NCI-H2081 (cell line): ENCODE results near the gene TTC9B.

Source experiments
- DNase-seq, 2 experiments: peaks; one replicate each; lab custom pipeline; 2025; lab: John Stamatoyannopoulos, UW

Gene TTC9B

GRCh38 chr19:40247735-40248262, 29.6 kb upstream of the TTC9B start:
- DNase-seq, result no peak

- DNase-seq, result no peak
Measured at GRCh38 chr19:40247178-40247577, 29.0 kb upstream of the TTC9B start.

DNA sequence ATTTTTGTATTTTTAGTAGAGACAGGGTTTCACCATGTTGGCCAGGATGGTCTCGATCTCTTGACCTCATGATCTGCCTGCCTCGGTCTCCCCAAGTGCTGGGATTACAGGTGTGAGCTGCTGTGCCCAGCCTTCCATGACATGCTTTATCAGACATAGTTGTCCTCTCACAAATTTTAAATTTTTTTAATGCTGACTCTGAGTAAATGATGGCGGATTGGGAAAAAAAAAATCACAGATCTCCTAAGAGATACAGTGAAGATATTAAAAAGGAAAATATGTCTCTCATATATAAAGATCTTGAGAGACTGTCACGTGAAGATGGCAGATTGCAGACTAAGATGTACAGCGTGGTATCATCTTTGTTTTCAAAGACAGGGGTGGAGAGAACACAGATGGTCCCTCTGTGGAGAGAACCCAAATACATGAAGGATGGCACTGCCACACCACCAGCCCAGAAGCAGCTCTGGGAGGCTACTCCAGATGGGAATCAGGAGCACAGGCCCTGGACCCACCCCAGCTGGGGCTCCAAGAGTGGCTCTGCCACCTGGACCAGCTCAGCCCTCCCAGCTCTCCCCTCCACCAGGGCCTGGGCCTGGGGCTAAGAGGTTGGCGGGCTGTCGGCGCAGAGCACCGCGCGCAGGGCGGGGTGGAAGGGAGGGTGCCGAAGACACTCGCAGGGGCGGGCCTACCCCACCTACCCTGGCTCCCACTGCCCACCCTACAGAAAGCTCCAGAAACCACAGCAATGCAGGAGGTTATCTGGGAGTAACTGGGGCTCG, 28.3 kb upstream of the TTC9B start:
- DNase-seq, result no peak

DNA sequence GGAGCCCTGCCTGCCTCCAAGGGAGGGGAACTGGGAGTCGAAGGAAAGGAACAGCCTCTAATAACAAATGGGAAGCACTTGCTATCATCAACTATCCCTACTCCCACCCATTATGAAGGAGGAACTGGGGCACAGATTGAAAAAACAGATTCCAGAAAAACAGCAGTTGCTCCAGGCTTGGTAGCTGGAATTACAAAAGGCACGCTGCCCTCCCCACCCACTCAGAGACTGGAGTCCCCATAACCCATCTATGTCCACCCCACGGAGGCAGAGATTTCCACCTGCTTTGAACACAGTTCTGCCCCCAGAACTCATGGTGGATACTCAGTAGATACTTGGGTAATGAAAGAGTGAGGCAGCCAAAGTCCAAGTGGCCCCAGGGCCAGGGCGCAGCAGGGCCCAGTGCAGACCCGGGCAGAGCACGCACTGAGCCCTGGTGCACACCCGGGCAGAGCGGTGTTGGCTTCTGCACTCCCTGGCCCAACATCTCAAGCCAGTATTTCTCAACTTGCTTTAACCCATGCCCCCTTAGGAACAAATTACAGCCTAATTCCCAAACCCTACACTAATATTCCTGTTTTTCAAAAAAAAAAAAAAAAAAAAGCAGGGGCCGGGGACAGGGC, 27.4 kb upstream of the TTC9B start:
- DNase-seq, result no peak

DNA sequence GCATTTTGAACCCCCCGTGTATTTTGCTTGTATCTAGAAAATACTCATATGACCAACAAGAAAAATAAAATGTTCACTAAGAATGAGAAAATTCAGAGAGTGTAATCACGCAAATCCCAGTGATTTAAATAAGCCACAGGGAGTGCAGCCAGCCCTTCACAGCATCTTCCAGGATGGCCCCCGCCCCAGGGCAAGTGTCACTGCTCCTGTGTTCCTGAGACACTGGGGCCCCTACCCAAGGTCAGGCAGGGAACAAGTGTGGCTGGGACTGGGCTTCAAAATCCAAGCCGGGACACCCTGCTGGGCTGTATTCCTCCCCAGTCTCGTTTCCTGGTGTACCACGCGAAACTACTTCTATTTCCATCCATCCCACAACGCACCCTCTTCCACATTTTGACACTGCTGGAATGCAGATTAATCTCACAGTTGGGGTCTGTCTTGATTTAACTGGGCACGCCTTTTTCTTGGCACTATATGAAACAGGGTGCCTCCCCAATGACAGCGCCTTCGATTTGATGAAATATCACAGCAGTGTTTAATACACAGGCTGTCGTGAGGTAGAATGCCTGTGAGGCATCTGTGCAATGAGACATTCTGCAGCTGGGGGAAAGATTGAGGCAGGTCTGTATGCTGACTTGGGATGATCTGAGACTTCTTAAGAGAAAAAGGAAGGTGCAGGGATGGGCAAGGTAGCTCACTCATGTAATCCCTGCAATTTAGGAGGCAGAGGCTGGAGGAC, 26.6 kb upstream of the TTC9B start:
- no peak for DNase-seq

DNA sequence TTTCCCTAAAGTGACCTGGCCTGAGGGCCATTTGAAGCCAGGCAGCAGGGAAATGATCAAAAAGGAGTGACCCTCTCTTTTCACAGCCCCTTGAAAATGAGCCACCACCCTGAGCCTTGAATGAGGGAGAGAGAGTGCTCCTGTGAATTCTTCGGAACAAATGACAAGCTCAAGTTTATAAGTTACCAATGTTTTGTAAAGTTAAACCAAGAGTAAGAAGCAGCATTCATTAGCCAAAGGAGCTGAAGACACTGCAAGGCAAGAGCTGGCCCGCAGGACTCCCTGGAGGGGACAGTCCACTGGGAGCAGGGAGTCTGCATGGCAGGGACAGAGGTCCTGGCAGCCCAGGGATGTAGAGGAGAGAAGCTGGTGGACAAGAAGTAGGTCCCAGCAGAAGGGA, 25.0 kb upstream of the TTC9B start:
- DNase-seq, result no peak

- no peak for DNase-seq
Measured at GRCh38 chr19:40242480-40242879, 24.3 kb upstream of the TTC9B start.

DNA sequence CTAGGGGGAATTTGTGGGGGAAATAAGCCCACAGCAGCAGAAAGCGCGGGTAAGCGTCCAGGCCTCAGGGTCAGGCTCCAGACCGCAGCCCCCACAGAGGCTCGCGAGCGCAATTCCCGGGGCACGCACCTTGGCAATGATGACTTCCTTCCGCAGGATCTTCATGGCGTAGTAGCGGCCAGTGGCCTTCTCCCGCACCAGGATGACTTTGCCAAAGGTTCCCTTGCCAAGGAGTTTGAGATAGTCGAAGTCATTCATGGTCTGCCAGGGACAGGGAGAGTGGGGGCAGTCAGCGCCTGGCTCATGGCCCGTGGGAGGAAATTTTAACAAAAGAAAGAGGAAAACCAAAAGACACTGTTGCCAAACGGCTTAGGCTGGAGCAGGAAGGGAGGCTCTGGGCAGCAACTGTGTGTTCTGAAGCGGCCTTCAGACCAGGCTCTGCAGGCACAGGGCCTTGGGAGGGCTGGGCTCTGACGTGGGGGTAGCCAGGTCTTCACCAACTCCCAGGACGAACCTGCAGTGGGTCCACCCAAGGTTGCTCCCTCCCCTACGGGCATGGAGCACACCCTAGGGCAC, 23.7 kb upstream of the TTC9B start:
- DNase-seq, result no peak

DNA sequence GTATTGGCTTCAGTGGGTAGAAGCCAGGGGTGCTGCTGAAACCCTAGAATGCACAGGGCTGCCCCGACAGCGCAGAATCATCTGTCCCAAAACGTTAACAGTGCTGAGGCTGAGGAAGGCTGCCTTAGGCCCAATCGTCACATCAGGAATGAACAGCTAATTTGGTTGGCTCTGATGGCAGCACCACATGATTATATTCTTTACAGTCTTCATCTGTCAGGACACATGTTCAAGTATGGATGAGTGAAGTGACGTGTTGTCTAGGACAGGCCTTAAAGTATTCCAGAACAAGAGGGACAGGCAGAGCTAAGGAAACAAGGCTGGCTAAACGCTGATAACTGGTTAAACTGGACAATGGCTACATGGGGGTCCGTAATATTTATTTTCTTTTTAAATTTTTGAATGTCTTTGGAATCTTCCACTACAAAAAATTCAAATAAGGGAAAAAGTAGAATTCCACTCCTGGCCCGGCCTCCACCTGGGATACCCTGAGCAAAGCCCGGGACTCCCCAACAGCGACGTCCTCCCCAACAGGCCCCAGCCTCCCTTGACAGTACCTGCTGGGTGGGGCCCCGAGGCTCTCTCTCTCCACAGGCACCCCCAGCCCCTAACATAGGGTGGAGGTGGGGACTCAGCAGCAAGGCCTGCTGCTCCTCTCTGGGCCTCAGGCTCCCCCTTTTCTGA, 23.1 kb upstream of the TTC9B start:
- no peak for DNase-seq

- no peak for DNase-seq
Measured at GRCh38 chr19:40240332-40240731, 22.1 kb upstream of the TTC9B start.

DNA sequence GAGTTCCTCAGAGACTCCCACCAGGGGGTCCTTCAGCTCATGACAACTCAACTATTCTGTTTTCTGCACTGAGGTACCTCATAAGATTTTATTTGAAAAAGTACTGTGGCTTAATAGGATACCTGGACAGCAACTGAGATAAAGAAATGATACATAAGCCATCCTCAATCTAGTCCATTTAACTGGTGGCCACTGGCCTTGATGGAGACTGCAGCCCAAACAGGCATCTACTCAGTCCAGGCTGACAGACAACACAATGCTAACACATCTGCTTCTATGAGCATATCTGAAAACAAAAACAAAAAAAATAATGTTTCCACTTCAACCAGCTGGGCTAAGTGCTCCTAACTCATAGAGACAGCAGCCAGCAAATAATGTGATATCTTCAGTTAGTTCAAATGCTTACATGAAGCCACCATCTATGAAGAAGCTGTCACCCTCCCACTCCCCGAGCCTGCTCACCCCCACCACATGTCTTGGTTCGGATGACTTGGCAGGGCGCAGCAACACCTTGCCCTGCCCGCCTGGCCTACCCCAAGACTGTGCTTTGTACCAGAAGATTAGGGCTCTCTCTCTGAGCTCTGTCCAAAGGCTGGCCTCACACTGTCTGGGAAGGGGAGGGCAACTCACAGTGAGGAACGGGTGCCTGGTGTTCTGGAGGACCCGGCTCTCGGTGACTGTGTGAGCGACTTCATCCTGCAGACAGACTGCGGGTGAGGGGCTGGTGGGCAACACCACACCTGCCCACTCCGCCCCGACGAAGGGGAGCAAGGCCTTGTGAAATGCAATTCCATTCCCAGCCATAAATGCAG, 21.4 kb upstream of the TTC9B start:
- DNase-seq, result no peak

DNA sequence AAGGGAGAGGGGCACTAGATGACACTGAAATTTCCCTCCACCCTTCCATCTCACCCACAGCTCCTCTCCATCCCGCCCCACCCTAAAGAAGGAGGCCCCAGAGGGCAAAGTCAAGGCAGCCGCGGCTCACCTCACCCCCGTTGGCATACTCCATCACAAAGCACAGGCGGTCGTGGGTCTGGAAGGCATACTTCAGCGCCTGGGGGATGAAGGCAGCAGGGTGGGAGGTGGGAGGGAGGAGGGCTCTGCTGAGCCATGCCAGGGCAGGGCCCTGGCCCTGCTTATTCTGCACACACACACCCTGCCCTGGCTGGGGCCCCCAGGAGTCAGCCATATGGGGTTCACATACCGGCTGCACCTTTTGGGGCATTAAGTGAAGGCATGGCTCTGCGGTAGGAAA, 20.6 kb upstream of the TTC9B start:
- DNase-seq, result no peak

- no peak for DNase-seq
Measured at GRCh38 chr19:40237791-40238190, 19.6 kb upstream of the TTC9B start.

GRCh38 chr19:40236366-40236765, 18.2 kb upstream of the TTC9B start:
- DNase-seq, result no peak

GRCh38 chr19:40236026-40236355, 17.8 kb upstream of the TTC9B start:
- DNase-seq, result no peak

- no peak for DNase-seq
Measured at GRCh38 chr19:40235238-40236025, 17.2 kb upstream of the TTC9B start.

DNA sequence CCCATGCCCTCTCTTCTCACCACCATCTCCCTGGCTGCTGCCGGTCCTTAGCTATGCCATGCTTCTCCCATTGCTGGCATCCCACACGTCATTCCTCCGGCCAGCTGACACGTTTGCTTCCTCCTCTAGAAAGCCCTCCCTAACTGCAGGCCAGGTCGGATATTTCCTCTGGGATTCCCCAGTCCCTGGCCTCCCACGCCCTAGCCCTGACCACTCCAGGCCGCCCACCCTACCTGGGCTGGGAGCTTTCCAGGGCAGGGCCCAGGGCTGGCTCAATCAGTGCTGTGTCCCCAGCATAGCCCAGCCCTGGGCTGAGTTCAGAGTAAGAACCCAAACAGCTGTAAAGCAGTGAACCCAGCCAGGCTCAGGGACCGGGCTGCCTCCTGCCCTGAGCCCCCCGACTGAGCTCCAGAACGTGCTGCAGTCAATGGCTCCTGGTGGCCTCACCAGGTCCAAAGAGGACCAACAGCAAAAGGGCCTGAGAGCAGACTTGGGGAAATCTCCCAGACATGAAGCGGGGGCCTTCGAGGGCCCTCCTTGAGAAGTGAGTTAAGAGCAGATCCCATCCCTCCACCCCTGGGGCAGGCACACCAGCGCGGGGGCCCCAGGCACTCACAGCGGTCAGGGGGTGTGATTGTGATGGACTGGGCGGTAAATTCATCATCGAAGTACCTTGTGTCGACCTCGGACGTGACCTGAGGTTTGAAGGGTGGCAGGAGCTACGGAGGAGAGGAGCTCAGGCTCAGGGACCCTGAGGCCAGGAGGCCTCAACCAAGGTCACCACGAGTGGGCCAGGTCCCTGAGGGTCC, 16.4 kb upstream of the TTC9B start:
- DNase-seq, result no peak

- no peak for DNase-seq
Measured at GRCh38 chr19:40233811-40234389, 15.7 kb upstream of the TTC9B start.
